NCI-H226 (cell line): ENCODE data around the gene PARD3B.

Experiments
- DNase-seq: peaks from one replicate; pipeline ENCODE4 v3.0.0-alpha.2; 2015

The PARD3B gene

GRCh38 chr2:205545971-205546816 lies 1000.9 kb downstream of the PARD3B start:
- no peak for DNase-seq

GRCh38 chr2:205555566-205556230 lies 1010.4 kb downstream of the PARD3B start:
- no peak for DNase-seq

GRCh38 chr2:205556357-205556756 lies 1011.1 kb downstream of the PARD3B start:
- no peak for DNase-seq

GRCh38 chr2:205556841-205557539 lies 1011.7 kb downstream of the PARD3B start:
- DNase-seq = no peak

- DNase-seq = no peak
Measured at GRCh38 chr2:205557873-205558272, 1012.6 kb downstream of the PARD3B start.

- DNase-seq = no peak
Measured at GRCh38 chr2:205561441-205561840, 1016.2 kb downstream of the PARD3B start.

GRCh38 chr2:205563646-205564045 lies 1018.4 kb downstream of the PARD3B start:
- no peak for DNase-seq

GRCh38 chr2:205564346-205565141 lies 1019.3 kb downstream of the PARD3B start:
- DNase-seq = no peak

- DNase-seq = no peak
Measured at GRCh38 chr2:205565142-205565522, 1019.9 kb downstream of the PARD3B start.

- DNase-seq = no peak
Measured at GRCh38 chr2:205566606-205567168, 1021.4 kb downstream of the PARD3B start.

GRCh38 chr2:205568620-205569019 lies 1023.3 kb downstream of the PARD3B start:
- DNase-seq = no peak

- no peak for DNase-seq
Measured at GRCh38 chr2:205570648-205571047, 1025.4 kb downstream of the PARD3B start.

- DNase-seq = no peak
Measured at GRCh38 chr2:205571360-205571959, 1026.2 kb downstream of the PARD3B start.

GRCh38 chr2:205574001-205574400 lies 1028.7 kb downstream of the PARD3B start:
- no peak for DNase-seq

- DNase-seq = no peak
Measured at GRCh38 chr2:205579335-205579734, 1034.1 kb downstream of the PARD3B start.

GRCh38 chr2:205580212-205580987 lies 1035.1 kb downstream of the PARD3B start:
- DNase-seq = no peak

- no peak for DNase-seq
Measured at GRCh38 chr2:205582366-205582765, 1037.1 kb downstream of the PARD3B start.

GRCh38 chr2:205585449-205586383 lies 1040.4 kb downstream of the PARD3B start:
- DNase-seq = no peak

- no peak for DNase-seq
Measured at GRCh38 chr2:205586626-205587025, 1041.4 kb downstream of the PARD3B start.

GRCh38 chr2:205589479-205589878 lies 1044.2 kb downstream of the PARD3B start:
- no peak for DNase-seq
